Measurements from ENCODE around the gene CCBE1.

CCBE1 gene

GRCh38 chr18:59565957-59566356, 131.3 kb downstream of the CCBE1 start:
- no peak for DNase-seq

- DNase-seq: no peak
Measured at GRCh38 chr18:59564561-59564960, 132.7 kb downstream of the CCBE1 start.

GRCh38 chr18:59563176-59563785, 133.9 kb downstream of the CCBE1 start:
- no peak for DNase-seq

GRCh38 chr18:59562751-59563150, 134.5 kb downstream of the CCBE1 start:
- DNase-seq: no peak

- no peak for DNase-seq
Measured at GRCh38 chr18:59561612-59562011, 135.6 kb downstream of the CCBE1 start.

GRCh38 chr18:59560556-59560955, 136.7 kb downstream of the CCBE1 start:
- DNase-seq: no peak

GRCh38 chr18:59559528-59559927, 137.7 kb downstream of the CCBE1 start:
- DNase-seq: no peak

- no peak for DNase-seq
Measured at GRCh38 chr18:59555995-59556659, 141.1 kb downstream of the CCBE1 start.

- DNase-seq: no peak
Measured at GRCh38 chr18:59554796-59555335, 142.4 kb downstream of the CCBE1 start.

GRCh38 chr18:59553273-59553870, 143.9 kb downstream of the CCBE1 start:
- no peak for DNase-seq

- no peak for DNase-seq
Measured at GRCh38 chr18:59551902-59552635, 145.2 kb downstream of the CCBE1 start.

GRCh38 chr18:59550174-59550516, 147.1 kb downstream of the CCBE1 start:
- DNase-seq: no peak

GRCh38 chr18:59549503-59550173, 147.6 kb downstream of the CCBE1 start:
- no peak for DNase-seq

- DNase-seq: no peak
Measured at GRCh38 chr18:59547581-59548182, 149.5 kb downstream of the CCBE1 start.

GRCh38 chr18:59546188-59546587, 151.0 kb downstream of the CCBE1 start:
- no peak for DNase-seq

GRCh38 chr18:59540780-59541179, 156.4 kb downstream of the CCBE1 start:
- DNase-seq: no peak

- DNase-seq: no peak
Measured at GRCh38 chr18:59540346-59540745, 156.9 kb downstream of the CCBE1 start.

- DNase-seq: no peak
Measured at GRCh38 chr18:59539108-59539507, 158.1 kb downstream of the CCBE1 start.

GRCh38 chr18:59537579-59537978, 159.6 kb downstream of the CCBE1 start:
- no peak for DNase-seq

- DNase-seq: no peak
Measured at GRCh38 chr18:59536166-59536565, 161.1 kb downstream of the CCBE1 start.

GRCh38 chr18:59535055-59535454, 162.2 kb downstream of the CCBE1 start:
- DNase-seq: no peak

GRCh38 chr18:59528866-59529265, 168.4 kb downstream of the CCBE1 start:
- no peak for DNase-seq

Data from activated naive CD4-positive, alpha-beta T cell treated with Interleukin-2 at 50 U/mL for 16 hours (primary cell).